Mononuclear cell (primary cell): ENCODE results near the gene ANO7. TPM values are rescaled to one million over a fixed set of nuclear protein-coding genes. Genes with fewer than 3 reads are reported as not detected.

Experiments used
- H3K27me3 ChIP-seq: 2 replicates; pipeline ENCODE4 v1.6.0; 2011; ENCODE audit warnings: low read length, control low read depth; ENCODE audit not compliant: insufficient read depth
- H3K4me1 ChIP-seq: 2 replicates; pipeline ENCODE4 v1.5.1; 2011; ENCODE audit warnings: mild to moderate bottlenecking, low read length, control low read depth; ENCODE audit not compliant: insufficient read depth
- H3K4me3 ChIP-seq: 2 replicates; pipeline ENCODE4 v1.5.1; 2011; ENCODE audit warnings: mild to moderate bottlenecking, low read length, moderate library complexity
- H3K9me3 ChIP-seq: 2 replicates; pipeline ENCODE4 v1.5.1; 2011; ENCODE audit warnings: low read depth, mild to moderate bottlenecking, control low read depth, low read length
- total RNA-seq: library from RNA; depleted of rRNA; stranded (reverse); fragments of >200 nt; gene quantifications from one replicate; pipeline ENCODE4 v1.2.3, GENCODE V29; 2012

The ANO7 gene
- total RNA-seq, 1 donor = 0.10 TPM

- Histone ChIP-seq H3K9me3 (no peaks in the 10 kb centered on the region), H3K4me3 (no peak overlapping the region), H3K27me3 (no peaks in the 10 kb centered on the region), H3K4me1 (peaks cover 28% of the 10 kb centered on the region)
These were observed 36.4 kb upstream of the ANO7 start for GRCh38 chr2:241151934-241152660.

GRCh38 chr2:241153616-241154015 is 34.9 kb upstream of the ANO7 start:
- Histone ChIP-seq H3K4me1 (peaks cover 23% of the 10 kb centered on the region), H3K27me3 (no peaks in the 10 kb centered on the region), H3K4me3 (no peak overlapping the region), H3K9me3 (no peaks in the 10 kb centered on the region)

GRCh38 chr2:241154915-241155314 is 33.6 kb upstream of the ANO7 start:
- H3K4me3 ChIP-seq = no peak overlapping the region
- no peaks in the 10 kb centered on the region for H3K27me3 ChIP-seq
- no peaks in the 10 kb centered on the region for H3K9me3 ChIP-seq
- peaks cover 20% of the 10 kb centered on the region for H3K4me1 ChIP-seq

GRCh38 chr2:241155936-241156335 is 32.5 kb upstream of the ANO7 start:
- Histone ChIP-seq H3K27me3 (no peaks in the 10 kb centered on the region), H3K4me1 (peaks cover 15% of the 10 kb centered on the region), H3K4me3 (no peak overlapping the region), H3K9me3 (no peaks in the 10 kb centered on the region)

GRCh38 chr2:241156971-241157441 is 31.5 kb upstream of the ANO7 start:
- Histone ChIP-seq H3K27me3 (no peaks in the 10 kb centered on the region), H3K4me1 (peaks cover 8% of the 10 kb centered on the region), H3K4me3 (no peak overlapping the region), H3K9me3 (no peaks in the 10 kb centered on the region)

DNA sequence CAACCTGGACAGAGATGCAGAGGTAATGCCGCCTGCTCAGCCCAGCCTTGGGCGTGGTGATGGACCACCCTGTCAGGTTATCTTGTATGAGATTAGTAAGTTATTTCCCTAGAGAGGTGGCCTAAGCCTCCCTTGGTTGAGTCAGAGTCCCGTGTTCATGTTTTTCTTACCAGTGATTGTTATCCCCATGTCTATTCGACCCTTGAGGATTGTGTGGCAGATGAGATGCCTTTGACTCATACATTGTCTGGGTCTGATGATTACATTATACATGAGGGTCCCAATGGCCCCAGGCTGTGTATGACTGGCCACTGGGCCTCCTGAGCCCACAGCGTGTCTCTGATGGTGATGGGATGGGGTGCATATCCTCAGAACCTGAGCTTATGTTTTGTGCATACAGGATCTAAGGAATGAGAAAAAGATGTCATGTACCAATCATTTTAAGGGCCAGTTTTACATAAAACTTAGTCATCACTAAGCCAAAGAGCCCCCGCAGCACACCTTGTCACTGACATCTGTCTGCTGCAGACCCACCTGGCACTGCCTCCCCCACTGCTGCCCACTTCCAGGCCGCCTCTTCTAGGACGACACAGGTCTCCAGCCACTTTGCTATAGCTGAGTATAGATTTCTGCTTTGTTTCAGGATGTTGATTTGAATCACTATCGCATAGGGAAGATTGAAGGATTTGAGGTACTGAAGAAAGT is 30.5 kb upstream of the ANO7 start:
- Histone ChIP-seq H3K9me3 (no peaks in the 10 kb centered on the region), H3K4me1 (peaks cover 5% of the 10 kb centered on the region), H3K27me3 (no peaks in the 10 kb centered on the region), H3K4me3 (no peak overlapping the region)

GRCh38 chr2:241158546-241158900 is 30.0 kb upstream of the ANO7 start:
- no peak overlapping the region for H3K4me3 ChIP-seq
- H3K4me1 ChIP-seq = peaks cover 5% of the 10 kb centered on the region
- no peaks in the 10 kb centered on the region for H3K27me3 ChIP-seq
- no peaks in the 10 kb centered on the region for H3K9me3 ChIP-seq

GRCh38 chr2:241159116-241159515 is 29.4 kb upstream of the ANO7 start:
- Histone ChIP-seq H3K4me1 (peaks cover 5% of the 10 kb centered on the region), H3K27me3 (no peaks in the 10 kb centered on the region), H3K9me3 (no peaks in the 10 kb centered on the region), H3K4me3 (no peak overlapping the region)

DNA sequence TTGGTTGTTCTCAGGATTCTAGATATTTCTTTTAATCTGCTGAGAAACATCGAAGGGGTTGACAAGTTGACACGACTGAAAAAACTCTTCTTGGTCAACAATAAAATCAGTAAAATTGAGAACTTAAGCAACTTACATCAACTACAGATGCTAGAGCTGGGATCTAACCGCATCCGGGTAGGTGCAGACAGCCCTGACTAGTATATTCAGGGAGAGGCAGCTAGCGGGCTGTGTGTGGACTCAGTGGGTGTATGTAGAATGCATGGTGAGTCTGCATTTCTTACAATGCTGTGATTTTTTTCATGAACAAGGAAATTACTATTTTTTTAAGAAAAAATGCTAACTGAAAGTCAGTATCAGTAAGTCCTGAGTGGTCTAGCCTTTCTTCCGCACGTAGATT is 28.2 kb upstream of the ANO7 start:
- Histone ChIP-seq H3K4me3 (no peak overlapping the region), H3K27me3 (no peaks in the 10 kb centered on the region), H3K4me1 (peaks cover 5% of the 10 kb centered on the region), H3K9me3 (no peaks in the 10 kb centered on the region)

DNA sequence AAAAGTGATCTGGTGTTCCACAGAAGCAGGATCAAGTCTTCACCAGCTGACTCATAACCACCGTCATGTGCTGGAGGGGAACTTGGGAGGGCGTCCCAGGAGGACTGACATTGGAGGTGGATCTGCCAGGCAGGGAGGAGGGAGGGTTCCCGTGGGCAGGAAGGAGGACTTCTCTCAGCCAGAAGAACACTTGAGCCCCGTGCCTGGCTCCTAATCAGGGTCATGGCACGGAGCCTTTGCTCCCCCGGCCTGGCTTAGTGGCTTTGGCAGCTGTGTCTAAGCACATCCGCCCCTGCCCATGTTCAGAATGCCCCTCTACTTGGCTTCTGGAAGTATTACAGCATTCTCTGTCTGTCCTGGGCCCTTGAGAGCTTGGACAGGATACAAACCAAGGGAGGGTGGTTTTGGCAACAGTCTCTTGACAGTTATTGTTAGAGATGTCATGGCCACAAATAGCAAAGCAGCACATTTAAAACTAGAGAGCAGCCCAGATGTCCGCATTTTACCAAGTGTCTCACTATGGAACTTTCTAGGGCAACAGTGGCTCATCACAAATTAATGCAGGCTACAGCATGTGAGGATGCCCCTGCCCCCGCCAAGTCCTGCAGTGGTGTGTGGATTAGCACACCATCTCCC is 26.7 kb upstream of the ANO7 start:
- Histone ChIP-seq H3K27me3 (no peaks in the 10 kb centered on the region), H3K9me3 (no peaks in the 10 kb centered on the region), H3K4me3 (no peak overlapping the region), H3K4me1 (peaks cover 4% of the 10 kb centered on the region)

DNA sequence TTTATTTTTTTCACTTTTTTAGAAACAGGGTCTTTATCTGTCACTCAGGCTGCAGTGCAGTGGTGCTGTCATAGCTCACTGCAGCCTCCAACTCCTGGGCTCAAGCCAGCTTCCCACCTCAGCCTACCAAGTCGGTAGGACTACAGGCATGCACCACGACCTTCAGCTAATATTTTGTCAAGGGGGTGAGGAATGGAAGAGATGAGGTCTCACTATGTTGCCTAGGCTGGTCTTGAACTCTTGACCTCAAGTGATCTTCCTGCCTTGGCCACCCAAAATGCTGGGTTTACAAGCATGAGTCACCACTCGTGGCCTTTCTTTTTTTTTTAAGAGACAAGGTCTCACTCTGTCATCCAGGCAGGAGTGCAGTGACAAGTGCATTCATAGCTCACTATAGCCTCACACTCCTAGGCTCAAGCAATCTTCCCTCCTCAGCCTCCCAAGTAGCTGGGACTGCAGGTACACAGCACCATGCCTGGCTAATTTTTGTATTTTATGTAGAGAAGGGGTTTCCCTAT is 24.8 kb upstream of the ANO7 start:
- H3K9me3 ChIP-seq = no peaks in the 10 kb centered on the region
- no peaks in the 10 kb centered on the region for H3K27me3 ChIP-seq
- no peak overlapping the region for H3K4me3 ChIP-seq
- no peaks in the 10 kb centered on the region for H3K4me1 ChIP-seq

- peaks cover 10% of the 10 kb centered on the region for H3K9me3 ChIP-seq
- no peaks in the 10 kb centered on the region for H3K27me3 ChIP-seq
- no peaks in the 10 kb centered on the region for H3K4me1 ChIP-seq
- no peak overlapping the region for H3K4me3 ChIP-seq
These were observed 20.1 kb upstream of the ANO7 start for GRCh38 chr2:241168366-241168765.

DNA sequence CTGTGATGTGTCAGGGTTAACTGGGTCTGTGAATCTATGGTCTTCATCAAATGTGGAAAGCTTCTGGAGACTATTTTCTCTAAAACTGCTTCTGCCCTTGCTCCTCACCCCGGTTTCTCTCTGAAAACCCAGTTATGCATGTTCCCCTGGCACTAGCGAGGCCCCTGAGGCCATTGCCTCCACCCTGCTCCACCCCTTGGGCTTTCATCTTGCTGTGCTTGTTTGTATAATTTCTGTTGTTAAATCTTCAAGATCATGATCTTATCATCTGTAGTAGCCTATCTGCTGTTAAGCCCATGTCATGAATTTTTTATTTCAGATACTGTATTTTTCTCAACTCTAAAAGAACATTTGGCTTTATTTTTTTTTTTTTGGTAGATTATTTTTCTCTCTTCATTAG is 14.9 kb upstream of the ANO7 start:
- Histone ChIP-seq H3K27me3 (no peaks in the 10 kb centered on the region), H3K4me1 (no peaks in the 10 kb centered on the region), H3K9me3 (peaks cover 10% of the 10 kb centered on the region), H3K4me3 (no peak overlapping the region)

GRCh38 chr2:241177526-241178334 is 10.7 kb upstream of the ANO7 start:
- Histone ChIP-seq H3K27me3 (no peaks in the 10 kb centered on the region), H3K4me3 (no peak overlapping the region)

GRCh38 chr2:241178961-241179360 is 9.5 kb upstream of the ANO7 start:
- Histone ChIP-seq H3K27me3 (no peaks in the 10 kb centered on the region), H3K4me3 (no peak overlapping the region), H3K9me3 (no peaks in the 10 kb centered on the region), H3K4me1 (no peaks in the 10 kb centered on the region)

More at GRCh38 chr2:241177526-241178334, 10.7 kb upstream of the ANO7 start:
- H3K4me1 ChIP-seq = no peaks in the 10 kb centered on the region
- no peaks in the 10 kb centered on the region for H3K9me3 ChIP-seq
